Common myeloid progenitor, CD34-positive (primary cell): ENCODE measurements around the gene MGMT.

Experiments
- CTCF ChIA-PET: fragments of 350-600 bp; sonication (Branson Sonifier 250); formaldehyde crosslinking; loops from one replicate; lab custom pipeline; 2021; ENCODE audit warnings: antibody characterized with exemption; lab: Charles Lee
- POLR2A ChIA-PET: fragments of 350-600 bp; sonication (Branson Sonifier 250); formaldehyde crosslinking; loops from one replicate; lab custom pipeline; 2021; ENCODE audit warnings: antibody characterized with exemption; lab: Charles Lee
- DNase-seq, 3 donors: peaks; one replicate each; pipeline versions ENCODE4 v3.0.0 to v3.0.0-alpha.2; 2013
- H3K27ac ChIP-seq, 2 experiments: 1 replicate in 1 of 2; 2 replicates in 1 of 2; pipeline ENCODE4 v1.7.0; 2013; ENCODE audit warnings: inconsistent platforms in 2 of 2, low read length in 2 of 2, mild to moderate bottlenecking in 2 of 2, low read depth in 1 of 2, moderate library complexity in 1 of 2; ENCODE audit not compliant: severe bottlenecking in 2 of 2, insufficient read depth in 1 of 2, poor library complexity in 1 of 2
- H3K27me3 ChIP-seq, 5 experiments: replicated peaks in 2 of 5; 1 replicate in 3 of 5; 2 replicates in 2 of 5; pipeline versions ENCODE4 v1.6.1 to v1.7.0; 2013; ENCODE audit warnings: low read length in 4 of 5, mild to moderate bottlenecking in 2 of 5, moderate library complexity in 2 of 5, inconsistent platforms in 1 of 5; ENCODE audit not compliant: insufficient read depth in 5 of 5, control insufficient read depth in 4 of 5
- H3K36me3 ChIP-seq, 4 experiments: 1 replicate in 2 of 4; 2 replicates in 2 of 4; pipeline versions ENCODE4 v1.6.1 to v1.7.0; 2013; ENCODE audit warnings: low read length in 3 of 4, control low read depth in 1 of 4, mild to moderate bottlenecking in 1 of 4; ENCODE audit not compliant: control insufficient read depth in 4 of 4, insufficient read depth in 4 of 4
- H3K4me1 ChIP-seq, 4 experiments: 1 replicate in 3 of 4; 2 replicates in 1 of 4; pipeline versions ENCODE4 v1.6.1 to v1.7.1; 2013; ENCODE audit warnings: low read length in 3 of 4, mild to moderate bottlenecking in 3 of 4, control low read depth in 1 of 4, inconsistent platforms in 1 of 4, moderate library complexity in 1 of 4; ENCODE audit not compliant: control insufficient read depth in 4 of 4, insufficient read depth in 4 of 4; ENCODE audit errors: control extremely low read depth in 1 of 4
- H3K4me3 ChIP-seq, 7 experiments: 1 replicate in 4 of 7; 2 replicates in 3 of 7; pipeline versions ENCODE4 v1.5.1 to v1.7.0; 2013; ENCODE audit warnings: mild to moderate bottlenecking in 7 of 7, low read length in 6 of 7, moderate library complexity in 6 of 7, inconsistent platforms in 2 of 7, low read depth in 2 of 7, control low read depth in 1 of 7; ENCODE audit not compliant: insufficient read depth in 4 of 7, control insufficient read depth in 1 of 7; ENCODE audit errors: extremely low read depth in 1 of 7
- H3K9me3 ChIP-seq, 5 experiments: 1 replicate in 4 of 5; 2 replicates in 1 of 5; pipeline versions ENCODE4 v1.6.1 to v1.7.1; 2013; ENCODE audit warnings: low read length in 4 of 5, mild to moderate bottlenecking in 2 of 5, inconsistent platforms in 1 of 5, low read depth in 1 of 5, moderate library complexity in 1 of 5; ENCODE audit not compliant: control insufficient read depth in 4 of 5, insufficient read depth in 2 of 5; ENCODE audit errors: control extremely low read depth in 1 of 5
- WGBS: methylation state at CpG from one replicate; pipeline ENCODE4 v1.1.5; 2013; ENCODE audit not compliant: insufficient coverage; 5-methylcytosine and 5-hydroxymethylcytosine counted together

MGMT gene

GRCh38 chr10:129812398-129812797, 345.4 kb downstream of the MGMT start:
- peaks cover 0 to 3% (median 0%) of the 10 kb centered on the region in 5 experiments for H3K9me3 ChIP-seq
- ChIA-PET CTCF (interaction anchor here (0.6 kb wide), 1 partner anchor 306 kb away, joined by 3 read pairs; no protein-coding TSS in a partner anchor), POLR2A (no interaction called here)
- 98% methylated on average over 6 of the region's 7 CpGs for WGBS
- H3K4me1 ChIP-seq: peaks cover 0 to 7% (median 5%) of the 10 kb centered on the region in 4 experiments
- H3K36me3 ChIP-seq: no peaks in the 10 kb centered on the region
- no peaks in the 10 kb centered on the region for H3K27me3 ChIP-seq
- DNase-seq: no peak
- no peak overlapping the region for H3K4me3 ChIP-seq
- no peak overlapping the region for H3K27ac ChIP-seq

DNA sequence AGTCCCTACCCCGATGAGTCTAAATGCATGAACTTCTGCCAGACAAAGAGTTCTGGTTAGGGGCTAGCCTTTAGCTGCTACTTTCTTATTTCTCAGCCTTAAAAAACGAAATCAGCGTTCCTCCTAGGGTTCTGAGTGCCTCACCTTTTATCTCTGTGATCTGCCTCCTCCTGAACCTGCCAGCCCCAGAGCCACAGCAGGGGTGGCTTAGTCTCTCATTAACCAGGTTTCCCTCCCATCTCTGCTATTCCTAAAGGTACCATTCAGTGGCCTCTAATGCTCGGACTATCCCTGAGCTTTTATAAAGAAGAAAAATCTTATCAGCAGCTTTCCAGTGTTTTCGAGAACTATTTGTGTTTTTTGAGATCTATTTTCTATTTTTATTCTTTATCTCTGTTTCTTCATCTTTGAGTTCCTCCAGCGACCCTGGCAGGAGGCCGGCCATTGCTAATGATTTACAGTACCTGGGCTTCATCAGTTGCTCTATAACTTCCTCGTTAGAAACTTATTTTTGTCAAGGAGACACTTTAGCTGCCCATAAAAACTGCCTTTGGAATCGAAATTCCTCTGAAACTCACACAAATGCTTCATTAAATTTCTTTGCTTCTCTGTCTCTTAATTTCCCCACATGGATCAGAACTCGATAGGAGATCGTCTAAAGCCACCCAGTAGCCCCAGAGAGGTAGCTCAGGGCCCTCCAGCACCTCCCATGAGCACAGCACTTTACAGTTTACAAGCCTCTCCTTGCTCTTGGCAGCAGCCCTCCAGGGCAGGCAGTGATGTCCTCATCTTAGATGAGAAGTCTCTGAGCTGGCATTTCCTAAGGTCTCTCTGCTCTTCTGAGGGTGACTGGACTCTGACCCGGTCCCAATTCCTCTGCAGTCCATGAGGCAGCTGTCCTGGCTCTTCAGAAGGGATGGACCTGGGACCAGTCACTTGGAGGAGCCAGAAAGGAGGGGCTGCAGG, 347.9 kb downstream of the MGMT start:
- no peak overlapping the region for H3K4me3 ChIP-seq
- ChIA-PET POLR2A (no interaction called here), CTCF (interaction anchor here (1.6 kb wide), 1 partner anchor 39 kb away, joined by 3 read pairs; no protein-coding TSS in a partner anchor)
- DNase-seq: no peak
- no peak overlapping the region for H3K27ac ChIP-seq
- H3K36me3 ChIP-seq: no peaks in the 10 kb centered on the region
- H3K27me3 ChIP-seq: no peaks in the 10 kb centered on the region
- WGBS: 40% methylated on average over 10 of the region's 12 CpGs
- H3K4me1 ChIP-seq: peaks cover 0 to 7% (median 5%) of the 10 kb centered on the region in 4 experiments
- peaks cover 0 to 6% (median 3%) of the 10 kb centered on the region in 5 experiments for H3K9me3 ChIP-seq

DNA sequence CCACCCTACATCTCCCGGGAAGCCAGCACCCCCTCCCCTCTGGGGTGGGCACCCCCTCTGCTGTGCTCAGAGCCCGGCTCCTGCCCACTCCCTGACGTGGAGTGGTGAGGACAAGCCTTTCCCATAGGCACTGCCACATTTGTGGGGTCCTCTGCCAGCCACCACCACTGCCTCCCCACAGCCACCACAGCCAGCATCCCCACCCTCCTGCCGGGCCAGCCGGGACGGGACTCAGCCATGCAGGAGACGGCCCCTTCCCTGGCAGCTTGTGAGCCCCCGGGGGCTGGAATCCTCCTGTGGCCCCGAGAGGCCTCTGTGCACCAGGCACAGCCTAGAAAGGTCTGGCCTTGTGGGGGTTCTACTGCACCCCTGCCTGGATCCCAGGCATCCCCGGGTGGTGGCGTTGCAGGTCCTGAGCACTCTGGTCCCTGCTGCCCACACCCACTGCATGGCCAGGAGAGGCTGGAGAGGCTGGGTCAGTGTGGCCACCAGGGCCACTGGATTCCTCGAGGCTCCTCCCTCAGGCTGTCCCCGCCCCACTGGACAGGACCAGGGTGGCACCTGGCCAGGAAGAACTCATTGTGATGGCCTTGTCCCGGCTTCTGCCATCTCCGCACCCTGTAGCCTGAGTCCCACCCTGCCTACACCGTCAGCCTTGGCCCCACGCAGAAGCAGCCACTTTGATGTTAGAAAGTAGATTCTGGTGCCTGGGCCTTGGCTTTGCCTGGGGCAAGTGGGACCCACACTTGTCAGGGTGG, 349.0 kb downstream of the MGMT start:
- Histone ChIP-seq H3K27ac (no peak overlapping the region), H3K4me1 (peaks cover 0 to 7% (median 5%) of the 10 kb centered on the region in 4 experiments), H3K36me3 (no peaks in the 10 kb centered on the region), H3K4me3 (no peak overlapping the region), H3K9me3 (peaks cover 0 to 6% (median 3%) of the 10 kb centered on the region in 5 experiments), H3K27me3 (no peaks in the 10 kb centered on the region)
- DNase-seq: no peak
- CTCF ChIA-PET: interaction anchor here (1.6 kb wide), 1 partner anchor 37 kb away, joined by 3 read pairs; no protein-coding TSS in a partner anchor
- POLR2A ChIA-PET: no interaction called here
- WGBS: 91% methylated on average over 13 of the region's 17 CpGs

DNA sequence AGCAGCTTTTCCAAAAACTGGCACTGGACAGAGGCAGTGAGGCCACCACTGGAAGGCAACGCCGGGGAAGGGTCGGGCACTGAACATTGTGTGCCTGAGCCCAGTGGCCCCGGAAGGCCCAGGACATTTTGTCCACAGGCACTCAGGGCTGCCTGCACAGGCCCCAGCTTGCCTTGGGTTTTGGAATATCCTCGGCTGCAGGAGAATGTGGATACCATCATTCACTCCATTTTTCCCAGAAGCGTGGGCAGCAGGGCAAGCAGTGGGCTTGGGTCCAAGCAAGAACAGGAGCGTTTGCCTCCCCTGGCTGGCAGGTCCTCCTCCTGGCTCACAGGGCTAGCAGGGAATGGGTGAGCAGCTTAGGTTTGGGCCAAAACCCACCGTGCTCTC, 349.6 kb downstream of the MGMT start:
- H3K9me3 ChIP-seq: peaks cover 0 to 6% (median 3%) of the 10 kb centered on the region in 5 experiments
- POLR2A ChIA-PET: no interaction called here
- H3K4me3 ChIP-seq: no peak overlapping the region
- no peak overlapping the region for H3K27ac ChIP-seq
- H3K36me3 ChIP-seq: no peaks in the 10 kb centered on the region
- WGBS: 98% methylated on average over 6 of the region's 8 CpGs
- CTCF ChIA-PET: no interaction called here
- no peak for DNase-seq
- H3K4me1 ChIP-seq: peaks cover 0 to 7% (median 5%) of the 10 kb centered on the region in 4 experiments
- no peaks in the 10 kb centered on the region for H3K27me3 ChIP-seq
